Thyroid gland (tissue), 4 donors: ENCODE measurements around the gene WNT3A. TPM values are rescaled to one million over a fixed set of nuclear protein-coding genes. Genes with fewer than 3 reads are reported as not detected.

ENCODE experiments used
- DNase-seq, 2 donors: peaks; one replicate each; pipeline ENCODE4 v3.0.0-alpha.2; 2019
- H3K27ac ChIP-seq, 3 donors: fragments of 200-600 bp; sonication (generic); 1 replicate in 2 of 3; 2 replicates in 1 of 3; pipeline ENCODE4 v1.5.1; 2016 to 2019; ENCODE audit warnings: mild to moderate bottlenecking in 1 of 3, moderate library complexity in 1 of 3
- H3K27me3 ChIP-seq: fragments of 200-600 bp; sonication (generic); one replicate; pipeline ENCODE4 v1.5.1; 2019
- H3K36me3 ChIP-seq, 2 donors: fragments of 200-600 bp; sonication (generic); one replicate each; pipeline ENCODE4 v1.5.1; 2016 to 2019
- H3K4me1 ChIP-seq, 2 donors: fragments of 200-600 bp; sonication (generic); one replicate each; pipeline ENCODE4 v1.5.1; 2017 to 2019
- H3K4me3 ChIP-seq, 3 donors: fragments of 200-600 bp; sonication (generic); replicated peaks in 1 of 3; 1 replicate in 2 of 3; 2 replicates in 1 of 3; pipeline ENCODE4 v1.5.1; 2016; ENCODE audit warnings: mild to moderate bottlenecking in 1 of 3
- H3K9me3 ChIP-seq: fragments of 200-600 bp; sonication (generic); one replicate; pipeline ENCODE4 v1.5.1; 2017
- POLR2A ChIP-seq, 2 donors: fragments of 450-650 bp; IDR thresholded peaks; one replicate each; pipeline ENCODE4 v1.6.1; 2017; ENCODE audit warnings: antibody characterized with exemption in 2 of 2, mild to moderate bottlenecking in 2 of 2, moderate library complexity in 1 of 2
- whole genome bisulfite sequencing, 2 donors: methylation state at CpG; one replicate each; pipeline ENCODE4 v1.1.5; 2017; 5-methylcytosine and 5-hydroxymethylcytosine counted together
- intact Hi-C: fragments of 100-400 bp; cut with DNase I; formaldehyde crosslinking; loops from one replicate; pipeline ENCODE4 v1.15.1; 2023
- total RNA-seq, 4 donors: library from RNA; depleted of rRNA; stranded (reverse); fragments of >200 nt; gene quantifications; one replicate each; pipeline ENCODE4 v1.2.3, GENCODE V29; 2016
- TF ChIP-seq, protein P1 (sequence below), 6 experiments: fragments of 200-600 bp in 3 of 6; fragments of 450-650 bp in 3 of 6; sonication (generic) in 3 of 6; IDR thresholded peaks; one replicate each; pipeline ENCODE4 v1.5.1; 2016 to 2019; ENCODE audit warnings: antibody characterized with exemption in 6 of 6, mild to moderate bottlenecking in 2 of 6, inconsistent platforms in 1 of 6, moderate library complexity in 1 of 6

Gene WNT3A
- total RNA-seq, 4 donors from 2014 or later = not detected

DNA sequence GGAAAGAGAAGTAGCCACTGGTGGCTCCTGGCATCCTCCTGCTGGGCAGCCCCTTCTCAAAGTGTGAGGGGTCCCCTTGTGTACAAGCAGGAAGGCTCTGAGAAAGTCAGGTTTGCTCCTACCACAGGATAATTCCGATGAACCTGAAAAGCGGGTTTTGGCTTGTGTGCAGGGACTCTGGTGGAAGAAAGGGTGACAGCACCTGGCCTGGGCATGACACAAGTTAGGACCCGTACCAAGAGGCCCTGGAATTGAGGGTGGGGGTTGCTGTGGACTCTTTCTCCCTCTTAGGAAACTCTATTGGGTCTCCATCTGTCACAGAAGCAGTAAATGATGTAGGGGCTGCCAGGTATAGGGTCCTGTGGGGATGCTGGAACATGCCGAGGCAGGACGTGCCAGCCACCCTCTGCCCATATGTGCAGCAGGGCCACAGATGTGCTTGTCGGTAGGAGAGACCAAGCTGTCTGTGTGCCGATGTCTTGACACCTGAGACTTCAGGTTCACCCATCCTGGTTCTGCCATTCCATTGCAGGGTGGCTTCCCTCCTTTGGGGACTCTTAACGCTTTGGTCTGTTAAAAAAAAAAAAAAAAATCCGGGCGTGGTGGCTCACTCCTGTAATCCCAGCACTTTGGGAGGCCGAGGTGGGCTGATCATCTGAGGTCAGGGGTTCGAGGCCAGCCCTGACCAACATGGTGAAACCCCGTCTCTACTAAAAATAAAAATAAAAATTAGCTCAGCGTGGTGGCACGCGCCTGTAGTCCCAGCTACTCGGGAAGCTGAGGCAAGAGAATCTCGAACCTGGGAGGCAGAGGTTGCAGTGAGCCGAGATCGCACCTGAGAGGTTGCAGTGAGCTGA, 86.5 kb downstream of the WNT3A start:
- no peak for DNase-seq

GRCh38 chr1:228094432-228095016, 87.7 kb downstream of the WNT3A start:
- peaks cover 14 to 40% of the 10 kb centered on the region in 2 donors for H3K4me1 ChIP-seq
- TF ChIP-seq POLR2A (IDR thresholded peaks at IDR 0.05) = no peak
- TF ChIP-seq, protein P1, sequence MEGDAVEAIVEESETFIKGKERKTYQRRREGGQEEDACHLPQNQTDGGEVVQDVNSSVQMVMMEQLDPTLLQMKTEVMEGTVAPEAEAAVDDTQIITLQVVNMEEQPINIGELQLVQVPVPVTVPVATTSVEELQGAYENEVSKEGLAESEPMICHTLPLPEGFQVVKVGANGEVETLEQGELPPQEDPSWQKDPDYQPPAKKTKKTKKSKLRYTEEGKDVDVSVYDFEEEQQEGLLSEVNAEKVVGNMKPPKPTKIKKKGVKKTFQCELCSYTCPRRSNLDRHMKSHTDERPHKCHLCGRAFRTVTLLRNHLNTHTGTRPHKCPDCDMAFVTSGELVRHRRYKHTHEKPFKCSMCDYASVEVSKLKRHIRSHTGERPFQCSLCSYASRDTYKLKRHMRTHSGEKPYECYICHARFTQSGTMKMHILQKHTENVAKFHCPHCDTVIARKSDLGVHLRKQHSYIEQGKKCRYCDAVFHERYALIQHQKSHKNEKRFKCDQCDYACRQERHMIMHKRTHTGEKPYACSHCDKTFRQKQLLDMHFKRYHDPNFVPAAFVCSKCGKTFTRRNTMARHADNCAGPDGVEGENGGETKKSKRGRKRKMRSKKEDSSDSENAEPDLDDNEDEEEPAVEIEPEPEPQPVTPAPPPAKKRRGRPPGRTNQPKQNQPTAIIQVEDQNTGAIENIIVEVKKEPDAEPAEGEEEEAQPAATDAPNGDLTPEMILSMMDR (IDR thresholded peaks at IDR 0.05) = no peak
- no peak overlapping the region for H3K4me3 ChIP-seq
- no peaks in the 10 kb centered on the region for H3K27me3 ChIP-seq
- intact Hi-C loops = no loop called here
- 89 to 97% methylated on average over 13 of the region's 13 CpGs for WGBS, 2 donors
- DNase-seq = no peak
- no peaks in the 10 kb centered on the region for H3K9me3 ChIP-seq
- peaks cover 23 to 25% of the 10 kb centered on the region in 2 donors for H3K36me3 ChIP-seq
- no peak overlapping the region for H3K27ac ChIP-seq

More for the DNA sequence above, 86.5 kb downstream of the WNT3A start:
- 95 to 98% methylated on average over 19 to 20 of the region's 20 CpGs for WGBS, 2 donors
- peaks cover 10 to 12% of the 10 kb centered on the region in 2 donors for H3K36me3 ChIP-seq
- H3K4me1 ChIP-seq = peaks cover 25 to 53% of the 10 kb centered on the region in 2 donors
- H3K27me3 ChIP-seq = no peaks in the 10 kb centered on the region
- H3K27ac ChIP-seq = no peak overlapping the region
- H3K4me3 ChIP-seq = no peak overlapping the region
- H3K9me3 ChIP-seq = no peaks in the 10 kb centered on the region
- TF ChIP-seq, protein P1 (IDR thresholded peaks at IDR 0.05) = no peak
- no peak for TF ChIP-seq POLR2A (IDR thresholded peaks at IDR 0.05)
- intact Hi-C loops = no loop called here

DNA sequence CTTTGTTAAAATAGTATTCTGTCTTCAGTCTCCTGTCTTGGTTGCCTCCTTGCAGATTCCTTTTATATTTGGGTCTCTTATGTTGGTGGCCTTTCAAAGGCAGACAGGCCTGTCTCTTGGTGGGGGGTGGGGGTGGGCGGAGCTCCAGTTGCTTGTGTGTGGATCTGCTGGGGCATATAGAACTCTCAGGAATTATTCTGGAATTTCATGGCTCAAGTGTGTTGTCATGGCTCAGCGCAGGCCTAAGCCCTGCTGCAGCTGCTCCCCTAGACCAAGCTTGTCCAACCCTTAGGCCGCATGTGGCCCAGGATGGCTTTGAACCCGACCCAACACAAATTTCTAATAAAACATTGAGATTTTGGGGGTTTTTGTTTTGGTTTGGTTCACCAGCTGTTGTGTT, 88.4 kb downstream of the WNT3A start:
- Histone ChIP-seq H3K36me3 (peaks cover 29 to 31% of the 10 kb centered on the region in 2 donors), H3K4me3 (no peak overlapping the region), H3K9me3 (no peaks in the 10 kb centered on the region), H3K4me1 (peaks cover 8 to 34% of the 10 kb centered on the region in 2 donors), H3K27me3 (no peaks in the 10 kb centered on the region), H3K27ac (no peak overlapping the region)
- no peak for DNase-seq
- 99 to 100% methylated on average over 4 of the region's 4 CpGs for WGBS, 2 donors
- intact Hi-C loops = no loop called here
- no peak for TF ChIP-seq POLR2A (IDR thresholded peaks at IDR 0.05)
- TF ChIP-seq, protein P1 (IDR thresholded peaks at IDR 0.05) = no peak

DNA sequence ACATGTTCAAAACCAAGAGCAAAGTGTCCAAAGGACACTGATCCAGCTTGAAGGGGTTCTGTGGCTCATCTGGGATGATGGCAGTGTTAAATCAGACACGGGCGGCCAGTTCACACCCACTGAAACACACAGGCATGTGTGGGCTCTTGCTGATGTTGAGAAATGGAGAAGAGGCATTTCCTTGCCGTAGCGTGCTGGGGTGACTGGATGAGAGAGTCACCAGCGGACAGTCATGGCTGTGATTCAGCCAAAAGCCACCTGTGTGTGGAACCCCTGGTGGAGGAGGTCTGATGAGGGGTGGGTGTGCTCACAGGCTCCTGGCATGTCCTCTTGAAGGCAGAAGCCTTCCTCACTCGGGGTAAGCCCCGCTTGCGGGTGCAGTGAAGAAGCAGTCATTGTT, 89.1 kb downstream of the WNT3A start:
- peaks cover 0 to 26% of the 10 kb centered on the region in 2 donors for H3K4me1 ChIP-seq
- no peak overlapping the region for H3K4me3 ChIP-seq
- H3K27ac ChIP-seq = no peak overlapping the region
- WGBS, 2 donors = 90 to 96% methylated on average over 6 to 7 of the region's 8 CpGs
- H3K9me3 ChIP-seq = no peaks in the 10 kb centered on the region
- TF ChIP-seq, protein P1 (IDR thresholded peaks at IDR 0.05) = no peak
- TF ChIP-seq POLR2A (IDR thresholded peaks at IDR 0.05) = no peak
- peaks cover 31 to 36% of the 10 kb centered on the region in 2 donors for H3K36me3 ChIP-seq
- intact Hi-C loops = no loop called here
- no peak for DNase-seq
- no peaks in the 10 kb centered on the region for H3K27me3 ChIP-seq
